ENCODE data around the gene GPR137. TPM values are rescaled to one million over a fixed set of nuclear protein-coding genes. Genes with fewer than 3 reads are reported as not detected.

Gene GPR137
- total and polyA plus RNA-seq, 8 donors = 2.9 to 58.8 (median 20.0) TPM

- H3K36me3 ChIP-seq = peaks cover 0 to 7% (median 0%) of the 10 kb centered on the region in 4 donors
- TF ChIP-seq CTCF (IDR thresholded peaks at IDR 0.05) = no peak
- no peak for TF ChIP-seq POLR2A (IDR thresholded peaks at IDR 0.05)
- no peaks in the 10 kb centered on the region for H3K9me3 ChIP-seq
- H3K27ac ChIP-seq = no peak overlapping the region
- peaks cover 17 to 29% (median 20%) of the 10 kb centered on the region in 4 donors for H3K4me1 ChIP-seq
- peak overlapping the region; percentile 33 to 49 (median 41) for H3K4me3 ChIP-seq
- peak in 1 of 2 donors; percentile 36 for DNase-seq
- H3K27me3 ChIP-seq = peaks cover 28 to 80% (median 46%) of the 10 kb centered on the region in 3 donors
- intact Hi-C loops (cut with DNase I; ENCODE audit: low total_unique reads) = loop anchor here (10.0 kb wide), 1 partner anchor 87 kb away; the partner anchor contains the start of gene FERMT3
- 1 to 2% (median 1%) methylated on average over 36 to 96 of the region's 96 CpGs for WGBS, 5 donors
Observed at GRCh38 chr11:64291752-64292459, 6.3 kb downstream of the GPR137 start.

GRCh38 chr11:64292460-64293254 is 7.0 kb downstream of the GPR137 start:
- TF ChIP-seq EP300 (IDR thresholded peaks at IDR 0.05) (no peak), CTCF (IDR thresholded peaks at IDR 0.05) (no peak), POLR2AphosphoS5 (IDR thresholded peaks at IDR 0.05) (no peak), POLR2A (IDR thresholded peaks at IDR 0.05) (no peak)
- H3K36me3 ChIP-seq = peaks cover 0 to 7% (median 0%) of the 10 kb centered on the region in 4 donors
- no peak for DNase-seq
- H3K4me1 ChIP-seq = peaks cover 17 to 25% (median 20%) of the 10 kb centered on the region in 4 donors
- WGBS, 5 donors = 25 to 32% (median 29%) methylated on average over 29 to 42 of the region's 42 CpGs
- intact Hi-C loops (cut with DNase I; ENCODE audit: low total_unique reads) = loop anchor here (10.0 kb wide), 1 partner anchor 88 kb away; the partner anchor contains the start of gene FERMT3
- H3K27me3 ChIP-seq = peaks cover 36 to 88% (median 53%) of the 10 kb centered on the region in 3 donors
- H3K4me3 ChIP-seq = peak overlapping the region; percentile 33 to 49 (median 41)
- no peak overlapping the region for H3K27ac ChIP-seq
- no peaks in the 10 kb centered on the region for H3K9me3 ChIP-seq

DNA sequence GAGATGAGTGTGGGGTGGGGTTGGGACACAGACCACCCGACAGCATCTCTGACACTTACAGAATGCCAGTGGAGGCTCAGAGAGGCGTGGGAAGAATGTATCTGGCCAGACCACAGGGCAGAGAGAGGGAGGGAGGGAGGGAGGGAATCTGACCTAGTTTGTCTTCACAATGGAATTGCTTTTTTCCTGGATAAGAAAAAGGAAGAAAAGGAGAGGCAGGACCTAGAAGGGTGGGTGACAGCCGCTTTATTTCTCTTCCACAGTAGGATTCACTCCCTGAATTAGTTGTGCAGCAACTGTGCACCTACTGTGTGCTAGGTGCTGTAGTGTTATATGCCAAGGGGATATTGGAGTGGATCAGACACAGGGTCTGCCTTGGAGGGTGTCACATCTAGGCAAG is 9.1 kb downstream of the GPR137 start:
- TF ChIP-seq POLR2A (IDR thresholded peaks at IDR 0.05) (no peak), EP300 (IDR thresholded peaks at IDR 0.05) (no peak)
- no peak for DNase-seq
- Histone ChIP-seq H3K27ac (no peak overlapping the region), H3K4me3 (no peak overlapping the region), H3K9me3 (no peaks in the 10 kb centered on the region), H3K27me3 (peaks cover 40 to 100% (median 74%) of the 10 kb centered on the region in 3 donors), H3K36me3 (peaks cover 0 to under 1% (median 0%) of the 10 kb centered on the region in 4 donors), H3K4me1 (peaks cover 27 to 41% (median 30%) of the 10 kb centered on the region in 4 donors)
- 47 to 55% (median 49%) methylated on average over 3 of the region's 3 CpGs for WGBS, 5 donors
- intact Hi-C loops (cut with DNase I; ENCODE audit: low total_unique reads) = loop anchor here (10.0 kb wide), 1 partner anchor 90 kb away; the partner anchor contains the start of gene FERMT3

GRCh38 chr11:64295760-64296159 is 10.1 kb downstream of the GPR137 start:
- whole genome bisulfite sequencing, 5 donors = 87 to 93% (median 93%) methylated on average over 4 of the region's 4 CpGs
- H3K27ac ChIP-seq = no peak overlapping the region
- no peak overlapping the region for H3K4me3 ChIP-seq
- peaks cover 43 to 100% (median 78%) of the 10 kb centered on the region in 3 donors for H3K27me3 ChIP-seq
- H3K9me3 ChIP-seq = no peaks in the 10 kb centered on the region
- TF ChIP-seq POLR2A (IDR thresholded peaks at IDR 0.05) (no peak), POLR2AphosphoS5 (IDR thresholded peaks at IDR 0.05) (no peak), CTCF (IDR thresholded peaks at IDR 0.05) (no peak), EP300 (IDR thresholded peaks at IDR 0.05) (no peak)
- no peaks in the 10 kb centered on the region for H3K36me3 ChIP-seq
- peaks cover 37 to 51% (median 40%) of the 10 kb centered on the region in 4 donors for H3K4me1 ChIP-seq
- intact Hi-C loops (cut with DNase I; ENCODE audit: low total_unique reads) = loop anchor here (10.0 kb wide), 1 partner anchor 91 kb away; the partner anchor contains the start of gene FERMT3
- DNase-seq = no peak

Measured in stomach (tissue), 9 donors.